ENCODE data around the gene FAM241A.

DNA sequence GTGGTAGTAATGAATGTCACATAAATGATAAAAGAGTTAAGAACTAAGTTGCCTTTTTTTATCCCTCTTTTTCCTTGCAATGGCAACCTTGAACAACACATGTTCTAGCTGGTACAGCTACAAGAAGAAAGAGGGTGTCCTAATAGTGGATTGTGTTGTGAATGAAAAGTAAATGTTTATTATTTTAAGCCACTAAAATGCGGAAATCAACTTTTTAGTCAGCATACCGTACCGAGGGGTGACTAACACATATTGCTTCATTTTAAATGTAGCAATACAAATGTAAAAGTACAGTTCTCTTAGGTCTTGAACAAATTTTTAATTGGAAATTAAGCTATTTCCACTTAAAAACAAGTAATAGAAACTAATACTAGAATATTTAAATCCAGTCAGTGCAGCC is 68.6 kb downstream of the FAM241A start:
- TF ChIP-seq ZFP3 (CRISPR knock-in tag; IDR thresholded peaks at IDR 0.05), result no peak
- TF ChIP-seq, protein P1, sequence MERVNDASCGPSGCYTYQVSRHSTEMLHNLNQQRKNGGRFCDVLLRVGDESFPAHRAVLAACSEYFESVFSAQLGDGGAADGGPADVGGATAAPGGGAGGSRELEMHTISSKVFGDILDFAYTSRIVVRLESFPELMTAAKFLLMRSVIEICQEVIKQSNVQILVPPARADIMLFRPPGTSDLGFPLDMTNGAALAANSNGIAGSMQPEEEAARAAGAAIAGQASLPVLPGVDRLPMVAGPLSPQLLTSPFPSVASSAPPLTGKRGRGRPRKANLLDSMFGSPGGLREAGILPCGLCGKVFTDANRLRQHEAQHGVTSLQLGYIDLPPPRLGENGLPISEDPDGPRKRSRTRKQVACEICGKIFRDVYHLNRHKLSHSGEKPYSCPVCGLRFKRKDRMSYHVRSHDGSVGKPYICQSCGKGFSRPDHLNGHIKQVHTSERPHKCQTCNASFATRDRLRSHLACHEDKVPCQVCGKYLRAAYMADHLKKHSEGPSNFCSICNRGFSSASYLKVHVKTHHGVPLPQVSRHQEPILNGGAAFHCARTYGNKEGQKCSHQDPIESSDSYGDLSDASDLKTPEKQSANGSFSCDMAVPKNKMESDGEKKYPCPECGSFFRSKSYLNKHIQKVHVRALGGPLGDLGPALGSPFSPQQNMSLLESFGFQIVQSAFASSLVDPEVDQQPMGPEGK (CRISPR knock-in tag; IDR thresholded peaks at IDR 0.05; ENCODE audit: borderline replicate concordance), result no peak
- TF ChIP-seq, protein P2, sequence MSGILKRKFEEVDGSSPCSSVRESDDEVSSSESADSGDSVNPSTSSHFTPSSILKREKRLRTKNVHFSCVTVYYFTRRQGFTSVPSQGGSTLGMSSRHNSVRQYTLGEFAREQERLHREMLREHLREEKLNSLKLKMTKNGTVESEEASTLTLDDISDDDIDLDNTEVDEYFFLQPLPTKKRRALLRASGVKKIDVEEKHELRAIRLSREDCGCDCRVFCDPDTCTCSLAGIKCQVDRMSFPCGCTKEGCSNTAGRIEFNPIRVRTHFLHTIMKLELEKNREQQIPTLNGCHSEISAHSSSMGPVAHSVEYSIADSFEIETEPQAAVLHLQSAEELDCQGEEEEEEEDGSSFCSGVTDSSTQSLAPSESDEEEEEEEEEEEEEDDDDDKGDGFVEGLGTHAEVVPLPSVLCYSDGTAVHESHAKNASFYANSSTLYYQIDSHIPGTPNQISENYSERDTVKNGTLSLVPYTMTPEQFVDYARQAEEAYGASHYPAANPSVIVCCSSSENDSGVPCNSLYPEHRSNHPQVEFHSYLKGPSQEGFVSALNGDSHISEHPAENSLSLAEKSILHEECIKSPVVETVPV (CRISPR knock-in tag; IDR thresholded peaks at IDR 0.05), result no peak
- no peak for TF ChIP-seq SNAI2 (CRISPR knock-in tag; IDR thresholded peaks at IDR 0.05)
- TF ChIP-seq, protein P3, sequence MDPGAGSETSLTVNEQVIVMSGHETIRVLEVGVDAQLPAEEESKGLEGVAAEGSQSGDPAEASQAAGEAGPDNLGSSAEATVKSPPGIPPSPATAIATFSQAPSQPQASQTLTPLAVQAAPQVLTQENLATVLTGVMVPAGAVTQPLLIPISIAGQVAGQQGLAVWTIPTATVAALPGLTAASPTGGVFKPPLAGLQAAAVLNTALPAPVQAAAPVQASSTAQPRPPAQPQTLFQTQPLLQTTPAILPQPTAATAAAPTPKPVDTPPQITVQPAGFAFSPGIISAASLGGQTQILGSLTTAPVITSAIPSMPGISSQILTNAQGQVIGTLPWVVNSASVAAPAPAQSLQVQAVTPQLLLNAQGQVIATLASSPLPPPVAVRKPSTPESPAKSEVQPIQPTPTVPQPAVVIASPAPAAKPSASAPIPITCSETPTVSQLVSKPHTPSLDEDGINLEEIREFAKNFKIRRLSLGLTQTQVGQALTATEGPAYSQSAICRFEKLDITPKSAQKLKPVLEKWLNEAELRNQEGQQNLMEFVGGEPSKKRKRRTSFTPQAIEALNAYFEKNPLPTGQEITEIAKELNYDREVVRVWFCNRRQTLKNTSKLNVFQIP (CRISPR knock-in tag; IDR thresholded peaks at IDR 0.05; ENCODE audit: borderline replicate concordance, low read depth), result no peak
- TF ChIP-seq, protein P4, sequence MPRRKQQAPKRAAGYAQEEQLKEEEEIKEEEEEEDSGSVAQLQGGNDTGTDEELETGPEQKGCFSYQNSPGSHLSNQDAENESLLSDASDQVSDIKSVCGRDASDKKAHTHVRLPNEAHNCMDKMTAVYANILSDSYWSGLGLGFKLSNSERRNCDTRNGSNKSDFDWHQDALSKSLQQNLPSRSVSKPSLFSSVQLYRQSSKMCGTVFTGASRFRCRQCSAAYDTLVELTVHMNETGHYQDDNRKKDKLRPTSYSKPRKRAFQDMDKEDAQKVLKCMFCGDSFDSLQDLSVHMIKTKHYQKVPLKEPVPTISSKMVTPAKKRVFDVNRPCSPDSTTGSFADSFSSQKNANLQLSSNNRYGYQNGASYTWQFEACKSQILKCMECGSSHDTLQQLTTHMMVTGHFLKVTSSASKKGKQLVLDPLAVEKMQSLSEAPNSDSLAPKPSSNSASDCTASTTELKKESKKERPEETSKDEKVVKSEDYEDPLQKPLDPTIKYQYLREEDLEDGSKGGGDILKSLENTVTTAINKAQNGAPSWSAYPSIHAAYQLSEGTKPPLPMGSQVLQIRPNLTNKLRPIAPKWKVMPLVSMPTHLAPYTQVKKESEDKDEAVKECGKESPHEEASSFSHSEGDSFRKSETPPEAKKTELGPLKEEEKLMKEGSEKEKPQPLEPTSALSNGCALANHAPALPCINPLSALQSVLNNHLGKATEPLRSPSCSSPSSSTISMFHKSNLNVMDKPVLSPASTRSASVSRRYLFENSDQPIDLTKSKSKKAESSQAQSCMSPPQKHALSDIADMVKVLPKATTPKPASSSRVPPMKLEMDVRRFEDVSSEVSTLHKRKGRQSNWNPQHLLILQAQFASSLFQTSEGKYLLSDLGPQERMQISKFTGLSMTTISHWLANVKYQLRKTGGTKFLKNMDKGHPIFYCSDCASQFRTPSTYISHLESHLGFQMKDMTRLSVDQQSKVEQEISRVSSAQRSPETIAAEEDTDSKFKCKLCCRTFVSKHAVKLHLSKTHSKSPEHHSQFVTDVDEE (CRISPR knock-in tag; IDR thresholded peaks at IDR 0.05), result no peak
- TF ChIP-seq ZC3H10 (CRISPR knock-in tag; IDR thresholded peaks at IDR 0.05), result no peak
- no peak for TF ChIP-seq ARNTL (CRISPR knock-in tag; IDR thresholded peaks at IDR 0.05; ENCODE audit: borderline replicate concordance, low read depth)

All from SK-N-SH treated with all-trans-retinoic acid at 6 μM for 48 hours (cell line).